GM23248 (cell line): ENCODE results near the gene RNF214.

Experiments
- EZH2 ChIP-seq: fragments of 200-600 bp; sonication (generic); IDR thresholded peaks from 2 replicates; pipeline ENCODE4 v1.6.1; 2018; ENCODE audit warnings: antibody characterized with exemption, mild to moderate bottlenecking; ENCODE audit not compliant: insufficient read depth, poor library complexity, severe bottlenecking
- EZH2phosphoT487 ChIP-seq: fragments of 200-600 bp; sonication (generic); IDR thresholded peaks from 2 replicates; pipeline ENCODE4 v1.6.1; 2018; ENCODE audit warnings: antibody characterized with exemption, moderate library complexity, mild to moderate bottlenecking, low read depth; ENCODE audit not compliant: insufficient read depth

GRCh38 chr11:117292616-117293015, 60.1 kb downstream of the RNF214 start:
- TF ChIP-seq EZH2 (no peak), EZH2phosphoT487 (no peak)
